ENCODE results near the gene AGXT.

GRCh38 chr2:240876475-240877251 is 8.0 kb downstream of the AGXT start:
- TF ChIP-seq CTCF (IDR thresholded peaks at IDR 0.05; ENCODE audit: low read length) (no peak), EZH2 (IDR thresholded peaks at IDR 0.05; ENCODE audit: borderline replicate concordance, low read length) (no peak)

Measured in OCI-LY1 (cell line).